OCI-LY7 (cell line): Measurements from ENCODE around the gene FBXL17.

Source experiments
- CTCF ChIP-seq: fragments of 200-600 bp; sonication (generic); conservative IDR thresholded peaks from 2 replicates; pipeline ENCODE4 v1.5.1; 2014; ENCODE audit warnings: mild to moderate bottlenecking, antibody characterized with exemption, low read length, moderate library complexity, mixed read lengths
- EZH2phosphoT487 ChIP-seq: fragments of 200-600 bp; sonication (generic); IDR thresholded peaks from 2 replicates; pipeline ENCODE4 v1.6.1; 2018; ENCODE audit warnings: low read depth, borderline replicate concordance, mild to moderate bottlenecking, mixed run types, antibody characterized with exemption, low read length, moderate library complexity, mixed read lengths

- no peak for TF ChIP-seq CTCF
- TF ChIP-seq EZH2phosphoT487: no peak
Observed at GRCh38 chr5:108171759-108172158, 210.1 kb downstream of the FBXL17 start.
